ENCODE results near the gene ARMC2.

- TF ChIP-seq YY1 (IDR thresholded peaks at IDR 0.05; ENCODE audit: insufficient read depth, insufficient read length) (no peak), ZNF274 (IDR thresholded peaks at IDR 0.05; ENCODE audit: low read depth, low read length) (no peak)
Observed at GRCh38 chr6:108846101-108846500, 2.1 kb upstream of the ARMC2 start.

All from NT2/D1 (cell line).